H9 (cell line): ENCODE results near the gene INSC. TPM values are rescaled to one million over a fixed set of nuclear protein-coding genes. Genes with fewer than 3 reads are reported as not detected.

Experiments used
- DNase-seq: peaks from one replicate; pipeline ENCODE4 v3.0.0-alpha.2; 2017
- H2AFZ ChIP-seq: one replicate; pipeline ENCODE4 v1.6.1; 2013; ENCODE audit warnings: mild to moderate bottlenecking, low read length, control low read depth, moderate library complexity
- H2AK5ac ChIP-seq: 2 replicates; pipeline ENCODE4 v1.6.1; 2013; ENCODE audit warnings: low read length, control low read depth, mixed read lengths; ENCODE audit not compliant: insufficient read length
- H2BK120ac ChIP-seq: one replicate; pipeline ENCODE4 v1.6.1; 2013; ENCODE audit warnings: low read depth, mild to moderate bottlenecking, low read length, control low read depth, inconsistent platforms; ENCODE audit not compliant: poor library complexity, severe bottlenecking
- H2BK12ac ChIP-seq: 2 replicates; pipeline ENCODE4 v1.6.1; 2013; ENCODE audit warnings: low read length, control low read depth, mixed read lengths, low read depth; ENCODE audit not compliant: insufficient read length
- H2BK15ac ChIP-seq: 2 replicates; pipeline ENCODE4 v1.6.1; 2013; ENCODE audit warnings: low read depth, low read length, control low read depth
- H2BK20ac ChIP-seq: one replicate; pipeline ENCODE4 v1.6.1; 2013; ENCODE audit warnings: low read depth, mild to moderate bottlenecking, low read length, control low read depth, inconsistent platforms; ENCODE audit not compliant: poor library complexity, severe bottlenecking
- H2BK5ac ChIP-seq: 2 replicates; pipeline ENCODE4 v1.6.1; 2013; ENCODE audit warnings: low read length, control low read depth, mixed read lengths; ENCODE audit not compliant: insufficient read length
- H3K14ac ChIP-seq: 2 replicates; pipeline ENCODE4 v1.6.1; 2013; ENCODE audit warnings: low read length, control low read depth; ENCODE audit not compliant: insufficient read depth
- H3K18ac ChIP-seq: 2 replicates; pipeline ENCODE4 v1.6.1; 2013; ENCODE audit warnings: low read depth, mild to moderate bottlenecking, mixed read lengths, low read length, control low read depth; ENCODE audit not compliant: insufficient read length
- H3K23ac ChIP-seq: 2 replicates; pipeline ENCODE4 v1.6.1; 2013; ENCODE audit warnings: low read length, control low read depth, mixed read lengths, low read depth; ENCODE audit not compliant: insufficient read length
- H3K23me2 ChIP-seq: 2 replicates; pipeline ENCODE4 v1.6.1; 2013; ENCODE audit warnings: low read depth, mild to moderate bottlenecking, mixed read lengths, low read length, control low read depth; ENCODE audit not compliant: insufficient read length, poor library complexity, severe bottlenecking
- H3K27ac ChIP-seq: 2 replicates; pipeline ENCODE4 v1.5.1; 2013; ENCODE audit warnings: low read length, control low read depth, mixed read lengths, low read depth; ENCODE audit not compliant: insufficient read length
- H3K27me3 ChIP-seq: 2 replicates; pipeline ENCODE4 v1.6.1; 2013; ENCODE audit warnings: low read length, control low read depth, inconsistent platforms; ENCODE audit not compliant: insufficient read depth
- H3K4ac ChIP-seq: 2 replicates; pipeline ENCODE4 v1.6.1; 2013; ENCODE audit warnings: low read depth, mild to moderate bottlenecking, control low read depth, inconsistent platforms, low read length, moderate library complexity
- H3K4me1 ChIP-seq: 2 replicates; pipeline ENCODE4 v1.6.1; 2013; ENCODE audit warnings: low read length, control low read depth, inconsistent platforms; ENCODE audit not compliant: insufficient read depth
- H3K4me2 ChIP-seq: 2 replicates; pipeline ENCODE4 v1.6.1; 2013; ENCODE audit warnings: low read length, control low read depth, mixed read lengths; ENCODE audit not compliant: insufficient read length, insufficient read depth
- H3K56ac ChIP-seq: 2 replicates; pipeline ENCODE4 v1.6.1; 2013; ENCODE audit warnings: low read depth, mild to moderate bottlenecking, mixed read lengths, low read length, control low read depth; ENCODE audit not compliant: insufficient read length
- H3K79me1 ChIP-seq: 2 replicates; pipeline ENCODE4 v1.6.1; 2013; ENCODE audit warnings: low read depth, mild to moderate bottlenecking, moderate library complexity, low read length, control low read depth, inconsistent platforms; ENCODE audit not compliant: insufficient read depth, poor library complexity, severe bottlenecking
- H3K79me2 ChIP-seq: 2 replicates; pipeline ENCODE4 v1.6.1; 2013; ENCODE audit warnings: low read length, control low read depth, inconsistent platforms; ENCODE audit not compliant: insufficient read depth
- H3K9ac ChIP-seq: 2 replicates; pipeline ENCODE4 v1.6.1; 2013; ENCODE audit warnings: low read length, control low read depth, mixed read lengths; ENCODE audit not compliant: insufficient read length; ENCODE audit errors: extremely low read depth
- H3K9me3 ChIP-seq: one replicate; pipeline ENCODE4 v1.6.1; 2013; ENCODE audit warnings: low read depth, low read length, inconsistent platforms; ENCODE audit not compliant: control insufficient read depth
- H3T11ph ChIP-seq: one replicate; pipeline ENCODE4 v1.6.1; 2013; ENCODE audit warnings: mild to moderate bottlenecking, low read length, control low read depth, inconsistent platforms
- H4K20me1 ChIP-seq: one replicate; pipeline ENCODE4 v1.6.1; 2013; ENCODE audit not compliant: control insufficient read depth, insufficient read length, insufficient read depth
- H4K5ac ChIP-seq: 2 replicates; pipeline ENCODE4 v1.6.1; 2013; ENCODE audit warnings: low read depth, mild to moderate bottlenecking, mixed read lengths, low read length, control low read depth; ENCODE audit not compliant: insufficient read length
- H4K8ac ChIP-seq: replicated peaks from 2 replicates; pipeline ENCODE4 v1.6.1; 2013; ENCODE audit warnings: low read length, control low read depth, mixed read lengths, low read depth; ENCODE audit not compliant: insufficient read length
- H4K91ac ChIP-seq: 2 replicates; pipeline ENCODE4 v1.6.1; 2013; ENCODE audit warnings: low read depth, mild to moderate bottlenecking, moderate library complexity, mixed read lengths, low read length, control low read depth; ENCODE audit not compliant: insufficient read length
- H3K27ac Mint-ChIP-seq, 3 experiments: 2 replicates in 2 of 3; 3 replicates in 1 of 3; pipeline ENCODE4 v1.8.0; 2020 to 2021; ENCODE audit warnings: mixed read lengths in 3 of 3, mild to moderate bottlenecking in 1 of 3, moderate library complexity in 1 of 3
- H3K27me3 Mint-ChIP-seq: 2 replicates; pipeline ENCODE4 v1.8.0; 2021; ENCODE audit warnings: low read depth, mild to moderate bottlenecking, moderate library complexity, mixed read lengths
- H3K36me3 Mint-ChIP-seq, 3 experiments: 2 replicates in 2 of 3; 3 replicates in 1 of 3; pipeline ENCODE4 v1.8.0; 2020 to 2021; ENCODE audit warnings: low read depth in 3 of 3, mixed read lengths in 3 of 3; ENCODE audit not compliant: insufficient read depth in 1 of 3
- H3K4me1 Mint-ChIP-seq, 2 experiments: 2 replicates each; pipeline ENCODE4 v1.8.0; 2020; ENCODE audit warnings: mixed read lengths in 2 of 2
- H3K4me3 Mint-ChIP-seq, 2 experiments: 2 replicates in 1 of 2; 3 replicates in 1 of 2; pipeline ENCODE4 v1.8.0; 2020 to 2021; ENCODE audit warnings: mild to moderate bottlenecking in 2 of 2, mixed read lengths in 2 of 2, moderate library complexity in 1 of 2
- H3K9me3 Mint-ChIP-seq, 2 experiments: 2 replicates in 1 of 2; 3 replicates in 1 of 2; pipeline ENCODE4 v1.8.0; 2020; ENCODE audit warnings: mild to moderate bottlenecking in 2 of 2, mixed read lengths in 2 of 2, moderate library complexity in 1 of 2
- CTCF ChIP-seq: fragments of 200-600 bp; sonication (generic); conservative IDR thresholded peaks from 3 replicates; pipeline ENCODE4 v1.8.0; 2021; ENCODE audit warnings: antibody characterized with exemption, mild to moderate bottlenecking
- WGBS: extraction: QIAGEN DNeasy Blood & Tissue Kit; methylation state at CpG from one replicate; pipeline ENCODE4 v1.1.7; 2013; ENCODE audit warnings: missing lambda C conversion rate, low lambda C conversion rate, mixed read lengths; ENCODE audit not compliant: insufficient read length; ENCODE audit errors: extremely low coverage; 5-methylcytosine and 5-hydroxymethylcytosine counted together
- total RNA-seq: library from RNA; stranded (reverse); gene quantifications from 2 replicates; pipeline ENCODE4 v1.2.1, GENCODE V29; 2021

Gene INSC
- total RNA-seq, 1 experiment from 2014 or later, result not detected

GRCh38 chr11:15189641-15190365, 75.1 kb downstream of the INSC start:
- no CpG with 5 or more reads among the region's 3 CpGs for WGBS
- H3K27ac ChIP-seq, result no peak overlapping the region
- H3K4me3 Mint-ChIP-seq, result no peak overlapping the region

More at GRCh38 chr11:15189641-15190365, 75.1 kb downstream of the INSC start:
- Histone ChIP-seq H3K79me1 (no peaks in the 10 kb centered on the region), H3K27me3 (no peaks in the 10 kb centered on the region), H2BK15ac (no peak overlapping the region), H3K14ac (no peak overlapping the region), H3K9me3 (no peaks in the 10 kb centered on the region), H3K79me2 (no peaks in the 10 kb centered on the region), H4K5ac (no peak overlapping the region), H4K20me1 (no peaks in the 10 kb centered on the region), H2AFZ (no peak overlapping the region), H2BK120ac (no peak overlapping the region), H3K56ac (no peak overlapping the region), H3K18ac (no peak overlapping the region), H3K4ac (no peak overlapping the region), H4K8ac (no peak overlapping the region), H2AK5ac (no peak overlapping the region), H3K23me2 (no peaks in the 10 kb centered on the region), H3K23ac (no peak overlapping the region), H4K91ac (no peak overlapping the region), H3T11ph (no peak overlapping the region), H3K9ac (no peak overlapping the region), H2BK12ac (no peak overlapping the region), H3K4me2 (no peak overlapping the region), H2BK20ac (no peak overlapping the region), H3K4me1 (no peaks in the 10 kb centered on the region), H2BK5ac (no peak overlapping the region)
- no peak for DNase-seq
- Mint-ChIP-seq H3K27me3 (no peaks in the 10 kb centered on the region), H3K4me1 (peaks cover 9 to 11% of the 10 kb centered on the region in 2 experiments), H3K36me3 (no peaks in the 10 kb centered on the region), H3K27ac (no peak overlapping the region), H3K9me3 (no peaks in the 10 kb centered on the region)
- TF ChIP-seq CTCF, result no peak
